Fibroblast of lung (primary cell): Measurements from ENCODE around the gene MYO9A. TPM values are rescaled to one million over a fixed set of nuclear protein-coding genes. Genes with fewer than 3 reads are reported as not detected.

Source experiments
- DNase-seq, 2 donors: peaks; one replicate each; pipeline versions ENCODE4 v3.0.0 to v3.0.0-alpha.2; 2010; ENCODE audit warnings: low read depth in 2 of 2
- H2AFZ ChIP-seq: 2 replicates; pipeline ENCODE4 v1.5.1; 2012; ENCODE audit warnings: low read length, control low read depth, inconsistent platforms
- H3K27ac ChIP-seq: 2 replicates; pipeline ENCODE4 v1.5.1; 2011; ENCODE audit warnings: low read length, control low read depth; ENCODE audit not compliant: insufficient read depth
- H3K27me3 ChIP-seq: 2 replicates; pipeline ENCODE4 v1.5.1; 2011; ENCODE audit warnings: mild to moderate bottlenecking, low read length; ENCODE audit not compliant: control insufficient read depth, insufficient read depth
- H3K36me3 ChIP-seq: 2 replicates; pipeline ENCODE4 v1.5.1; 2011; ENCODE audit warnings: low read length; ENCODE audit not compliant: control insufficient read depth, insufficient read depth
- H3K4me1 ChIP-seq: 2 replicates; pipeline ENCODE4 v1.5.1; 2011; ENCODE audit warnings: low read length; ENCODE audit not compliant: control insufficient read depth, insufficient read depth; ENCODE audit errors: extremely low read depth
- H3K4me2 ChIP-seq: 2 replicates; pipeline ENCODE4 v1.5.1; 2011; ENCODE audit warnings: low read length, control low read depth; ENCODE audit not compliant: insufficient read depth; ENCODE audit errors: extremely low read depth
- H3K4me3 ChIP-seq, 4 experiments: fragments of 200-600 bp in 1 of 4; sonication (generic) in 1 of 4; replicated peaks in 1 of 4; 2 replicates each; pipeline ENCODE4 v1.5.1; 2011 to 2016; ENCODE audit warnings: low read length in 4 of 4, low read depth in 3 of 4, mild to moderate bottlenecking in 3 of 4, control low read depth in 2 of 4, inconsistent platforms in 1 of 4, mixed read lengths in 1 of 4; ENCODE audit not compliant: insufficient read depth in 1 of 4; ENCODE audit errors: control extremely low read depth in 1 of 4
- H3K79me2 ChIP-seq: 2 replicates; pipeline ENCODE4 v1.5.1; 2012; ENCODE audit warnings: mild to moderate bottlenecking, low read length, inconsistent platforms; ENCODE audit not compliant: control insufficient read depth, insufficient read depth
- H3K9ac ChIP-seq: 2 replicates; pipeline ENCODE4 v1.5.1; 2011; ENCODE audit warnings: mild to moderate bottlenecking, low read length, control low read depth; ENCODE audit not compliant: insufficient read depth
- H3K9me3 ChIP-seq: 2 replicates; pipeline ENCODE4 v1.5.1; 2012; ENCODE audit warnings: low read depth, low read length; ENCODE audit not compliant: control insufficient read depth, insufficient read depth
- H4K20me1 ChIP-seq: 2 replicates; pipeline ENCODE4 v1.5.1; 2011; ENCODE audit warnings: low read length; ENCODE audit not compliant: control insufficient read depth, insufficient read depth; ENCODE audit errors: extremely low read depth
- EZH2 ChIP-seq: IDR thresholded peaks from 2 replicates; pipeline ENCODE4 v1.5.1; 2012; ENCODE audit warnings: low read length, control low read depth, mild to moderate bottlenecking; ENCODE audit errors: missing control alignments
- polyA plus RNA-seq, 2 donors: library from polyadenylated mRNA; depleted of rRNA in 1 of 2; stranded (reverse) in 1 of 2; unstranded in 1 of 2; fragments of >200 nt; gene quantifications; 2 replicates each; pipeline ENCODE4 v1.2.1, GENCODE V29; 2011 to 2012; ENCODE audit warnings: missing spikeins in 1 of 2
- total RNA-seq: library from RNA; depleted of rRNA; stranded (reverse); fragments of >200 nt; gene quantifications from 2 replicates; pipeline ENCODE4 v1.2.1, GENCODE V29; 2014
- TF ChIP-seq, protein P1 (sequence below), 2 donors: IDR thresholded peaks in 1 of 2; conservative IDR thresholded peaks in 1 of 2; 1 replicate in 1 of 2; 2 replicates in 1 of 2; pipeline ENCODE4 v1.5.1; 2011 to 2012; ENCODE audit warnings: low read length in 2 of 2, control low read depth in 1 of 2, inconsistent platforms in 1 of 2, low read depth in 1 of 2, mild to moderate bottlenecking in 1 of 2

MYO9A gene
- total and polyA plus RNA-seq, 2 donors (not counting 1 experiment from before 2014, with no cell fraction given), result 12.8 to 48.6 TPM

DNA sequence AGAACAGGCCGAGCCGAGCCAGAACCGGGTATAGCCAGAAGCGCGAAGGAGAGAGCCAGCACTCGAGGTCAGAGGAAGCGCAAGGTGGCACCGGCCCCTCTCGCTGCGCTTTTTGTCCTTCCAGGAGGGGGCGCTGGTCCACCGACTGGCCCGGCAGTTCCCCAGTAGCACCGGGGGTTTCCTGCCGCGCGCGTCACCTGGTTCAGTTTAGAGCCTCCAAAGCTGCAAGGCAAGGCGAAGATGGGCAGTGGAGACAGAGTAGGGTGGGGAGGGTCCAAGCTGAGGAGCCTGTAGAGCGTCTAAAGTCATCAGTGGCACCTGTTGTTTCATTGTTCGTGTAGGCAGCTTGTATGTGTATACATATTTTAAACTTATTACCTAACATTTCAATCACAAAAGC is 315.2 kb downstream of the MYO9A start:
- Histone ChIP-seq H4K20me1 (no peaks in the 10 kb centered on the region), H3K79me2 (no peaks in the 10 kb centered on the region), H3K27me3 (no peaks in the 10 kb centered on the region), H3K9ac (no peak overlapping the region), H3K27ac (no peak overlapping the region), H3K4me1 (peaks cover 17% of the 10 kb centered on the region), H3K36me3 (no peaks in the 10 kb centered on the region), H3K4me2 (no peak overlapping the region), H3K9me3 (no peaks in the 10 kb centered on the region), H3K4me3 (no peak overlapping the region), H2AFZ (no peak overlapping the region)
- DNase-seq, result no peak
- TF ChIP-seq, protein P1, sequence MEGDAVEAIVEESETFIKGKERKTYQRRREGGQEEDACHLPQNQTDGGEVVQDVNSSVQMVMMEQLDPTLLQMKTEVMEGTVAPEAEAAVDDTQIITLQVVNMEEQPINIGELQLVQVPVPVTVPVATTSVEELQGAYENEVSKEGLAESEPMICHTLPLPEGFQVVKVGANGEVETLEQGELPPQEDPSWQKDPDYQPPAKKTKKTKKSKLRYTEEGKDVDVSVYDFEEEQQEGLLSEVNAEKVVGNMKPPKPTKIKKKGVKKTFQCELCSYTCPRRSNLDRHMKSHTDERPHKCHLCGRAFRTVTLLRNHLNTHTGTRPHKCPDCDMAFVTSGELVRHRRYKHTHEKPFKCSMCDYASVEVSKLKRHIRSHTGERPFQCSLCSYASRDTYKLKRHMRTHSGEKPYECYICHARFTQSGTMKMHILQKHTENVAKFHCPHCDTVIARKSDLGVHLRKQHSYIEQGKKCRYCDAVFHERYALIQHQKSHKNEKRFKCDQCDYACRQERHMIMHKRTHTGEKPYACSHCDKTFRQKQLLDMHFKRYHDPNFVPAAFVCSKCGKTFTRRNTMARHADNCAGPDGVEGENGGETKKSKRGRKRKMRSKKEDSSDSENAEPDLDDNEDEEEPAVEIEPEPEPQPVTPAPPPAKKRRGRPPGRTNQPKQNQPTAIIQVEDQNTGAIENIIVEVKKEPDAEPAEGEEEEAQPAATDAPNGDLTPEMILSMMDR (conservative IDR thresholded peaks at IDR 0.05 in 1 of 2, IDR thresholded peaks at IDR 0.05 in 1 of 2; ENCODE audit: low read depth in 1 of 2, low read length in 2 of 2), result peak; percentile 17 to 30
- no peak for TF ChIP-seq EZH2

DNA sequence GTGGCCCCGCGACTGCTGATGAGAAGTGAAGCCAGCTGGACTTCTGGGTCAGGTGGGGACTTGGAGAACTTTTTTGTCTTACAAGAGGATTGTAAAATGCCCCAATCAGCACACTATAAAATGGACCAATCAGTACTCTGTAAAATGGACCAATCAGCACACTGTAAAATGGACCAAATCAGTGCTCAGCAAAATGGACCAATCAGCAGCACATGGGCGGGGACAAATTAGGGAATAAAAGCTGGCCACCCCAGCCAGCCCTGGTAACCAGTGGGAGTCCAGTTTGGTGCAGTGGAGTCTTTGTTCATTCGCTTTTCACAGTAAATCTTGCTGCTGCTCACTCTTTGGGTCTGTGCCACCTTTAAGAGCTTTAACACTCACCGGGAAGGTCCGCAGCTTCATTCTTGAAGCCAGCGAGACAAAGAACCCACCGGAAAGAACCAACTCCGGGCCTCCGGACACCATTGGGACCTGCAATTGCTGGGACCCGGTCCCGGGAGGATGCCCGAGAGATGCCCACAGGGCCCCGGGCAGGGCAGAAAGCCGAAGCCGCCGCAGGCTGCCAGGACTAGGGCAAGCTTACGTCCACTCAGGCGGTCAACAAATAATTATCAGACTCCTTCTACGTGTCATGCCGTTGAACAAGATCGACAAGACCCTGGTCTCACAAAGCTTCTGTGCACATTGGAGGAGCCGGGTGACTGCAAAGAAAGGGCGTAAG is 315.9 kb downstream of the MYO9A start:
- Histone ChIP-seq H3K27ac (no peak overlapping the region), H3K4me2 (no peak overlapping the region), H3K36me3 (no peaks in the 10 kb centered on the region), H4K20me1 (no peaks in the 10 kb centered on the region), H3K9me3 (no peaks in the 10 kb centered on the region), H3K27me3 (no peaks in the 10 kb centered on the region), H3K9ac (no peak overlapping the region), H3K4me3 (no peak overlapping the region), H3K79me2 (no peaks in the 10 kb centered on the region), H3K4me1 (peaks cover 11% of the 10 kb centered on the region), H2AFZ (no peak overlapping the region)
- no peak for DNase-seq
- no peak for TF ChIP-seq EZH2
- TF ChIP-seq, protein P1 (conservative IDR thresholded peaks at IDR 0.05 in 1 of 2, IDR thresholded peaks at IDR 0.05 in 1 of 2; ENCODE audit: low read depth in 1 of 2, low read length in 2 of 2), result no peak

DNA sequence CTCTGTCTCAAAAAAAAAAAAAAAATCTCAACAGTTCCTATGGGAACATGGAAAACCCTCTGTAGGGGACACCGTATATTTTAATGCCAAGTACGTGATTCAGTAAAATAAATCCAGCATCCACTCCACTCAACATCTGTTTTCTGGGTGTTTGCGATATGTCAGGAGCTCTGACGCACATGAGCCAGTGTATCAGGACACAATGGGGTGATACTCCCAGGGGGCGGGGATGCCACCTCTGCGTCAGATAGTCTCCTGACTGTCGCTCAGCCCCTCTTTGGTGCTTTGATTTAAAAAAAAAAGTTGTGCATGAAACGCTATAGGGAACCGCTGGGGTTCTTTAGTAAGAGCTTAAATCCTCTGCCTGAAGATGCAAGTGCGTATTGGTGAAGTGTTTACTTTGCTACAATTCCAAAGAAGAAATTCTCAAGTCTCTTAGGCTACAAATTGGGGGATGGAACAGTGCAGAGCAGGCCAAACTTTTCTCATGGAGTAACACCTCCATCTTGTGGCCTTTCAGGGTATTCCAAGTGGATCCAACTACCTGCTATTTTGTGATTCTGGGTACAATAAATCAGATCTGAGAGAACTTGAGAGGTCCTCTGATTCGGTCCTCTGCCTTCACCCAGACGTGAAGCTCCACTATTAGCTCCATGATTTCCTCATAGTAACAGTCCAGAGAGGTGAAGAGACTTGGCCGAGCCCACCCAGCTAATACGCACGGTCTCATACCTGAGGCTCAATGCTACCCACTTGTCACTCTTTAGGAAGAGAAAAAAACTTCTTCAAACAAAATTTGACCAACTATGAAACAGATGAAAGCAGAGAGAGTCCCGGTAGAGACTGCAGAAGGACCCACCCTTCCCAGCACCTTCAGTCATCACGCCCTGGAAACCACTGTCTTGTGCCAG is 316.9 kb downstream of the MYO9A start:
- Histone ChIP-seq H3K4me3 (peak overlapping the region in 1 of 4 experiments; percentile 3), H3K27me3 (no peaks in the 10 kb centered on the region), H3K4me1 (peaks cover 4% of the 10 kb centered on the region), H3K9ac (no peak overlapping the region), H3K9me3 (no peaks in the 10 kb centered on the region), H3K79me2 (no peaks in the 10 kb centered on the region), H4K20me1 (no peaks in the 10 kb centered on the region), H3K36me3 (no peaks in the 10 kb centered on the region), H3K4me2 (peak overlapping the region; percentile 20), H3K27ac (peak overlapping the region; percentile 58), H2AFZ (no peak overlapping the region)
- no peak for TF ChIP-seq EZH2
- TF ChIP-seq, protein P1 (conservative IDR thresholded peaks at IDR 0.05 in 1 of 2, IDR thresholded peaks at IDR 0.05 in 1 of 2; ENCODE audit: low read depth in 1 of 2, low read length in 2 of 2), result peak; percentile 86 to 91
- peak; percentile 72 to 93 for DNase-seq
